ENCODE results near the gene PLEKHG3. TPM values are rescaled to one million over a fixed set of nuclear protein-coding genes. Genes with fewer than 3 reads are reported as not detected.

The PLEKHG3 gene
- total RNA-seq, 2 experiments from 2014 or later, result not detected

DNA sequence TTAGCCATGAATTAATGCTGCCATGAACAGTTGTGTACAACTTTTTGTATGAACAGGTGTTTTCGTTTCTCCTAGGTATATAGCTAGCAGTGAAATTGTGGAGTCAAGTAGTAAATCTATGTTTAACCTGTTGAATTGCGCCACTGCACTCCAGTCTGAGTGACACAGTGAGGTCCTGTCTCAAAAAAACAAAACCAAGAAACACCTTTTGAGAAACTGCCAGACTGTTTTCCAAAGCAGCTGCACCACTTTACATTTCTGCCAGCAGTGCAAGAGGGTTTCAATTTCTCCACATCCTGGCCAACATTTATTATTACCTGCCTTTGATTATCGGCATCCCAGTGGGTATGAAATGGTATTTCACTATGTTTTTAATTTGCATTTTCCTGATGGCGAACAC lies 3.3 kb upstream of the PLEKHG3 start:
- H3K4me2 ChIP-seq (ENCODE audit: low read length), result no peak overlapping the region
- no peaks in the 10 kb centered on the region for H3K9me3 ChIP-seq (ENCODE audit: low read length)
- H3K36me3 ChIP-seq (ENCODE audit: insufficient read depth, low read length), result no peaks in the 10 kb centered on the region
- BruUV-seq (replicated peaks), result no TSS peak
- no peaks in the 10 kb centered on the region for H3K9me2 ChIP-seq (ENCODE audit: insufficient read depth, low read length)
- TF ChIP-seq, protein P1, sequence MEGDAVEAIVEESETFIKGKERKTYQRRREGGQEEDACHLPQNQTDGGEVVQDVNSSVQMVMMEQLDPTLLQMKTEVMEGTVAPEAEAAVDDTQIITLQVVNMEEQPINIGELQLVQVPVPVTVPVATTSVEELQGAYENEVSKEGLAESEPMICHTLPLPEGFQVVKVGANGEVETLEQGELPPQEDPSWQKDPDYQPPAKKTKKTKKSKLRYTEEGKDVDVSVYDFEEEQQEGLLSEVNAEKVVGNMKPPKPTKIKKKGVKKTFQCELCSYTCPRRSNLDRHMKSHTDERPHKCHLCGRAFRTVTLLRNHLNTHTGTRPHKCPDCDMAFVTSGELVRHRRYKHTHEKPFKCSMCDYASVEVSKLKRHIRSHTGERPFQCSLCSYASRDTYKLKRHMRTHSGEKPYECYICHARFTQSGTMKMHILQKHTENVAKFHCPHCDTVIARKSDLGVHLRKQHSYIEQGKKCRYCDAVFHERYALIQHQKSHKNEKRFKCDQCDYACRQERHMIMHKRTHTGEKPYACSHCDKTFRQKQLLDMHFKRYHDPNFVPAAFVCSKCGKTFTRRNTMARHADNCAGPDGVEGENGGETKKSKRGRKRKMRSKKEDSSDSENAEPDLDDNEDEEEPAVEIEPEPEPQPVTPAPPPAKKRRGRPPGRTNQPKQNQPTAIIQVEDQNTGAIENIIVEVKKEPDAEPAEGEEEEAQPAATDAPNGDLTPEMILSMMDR (conservative IDR thresholded peaks at IDR 0.05; ENCODE audit: low read length), result no peak
- no peak for TF ChIP-seq EZH2phosphoT487 (IDR thresholded peaks at IDR 0.05; ENCODE audit: borderline replicate concordance, low read depth, low read length)
- no peak overlapping the region for H3K27ac ChIP-seq (ENCODE audit: low read depth, low read length, poor library complexity, severe bottlenecking)
- DNase-seq (ENCODE audit: low spot score), result no peak
- no peaks in the 10 kb centered on the region for H4K20me1 ChIP-seq (ENCODE audit: insufficient read depth, low read length)
- H3K4me1 ChIP-seq (ENCODE audit: insufficient read depth, low read length, poor library complexity, severe bottlenecking), result no peaks in the 10 kb centered on the region
- intact Hi-C loops (cut with micrococcal nuclease; ENCODE audit: unreplicated experiment), result no loop called here
- ChIA-PET POLR2A (no interaction called here), CTCF (ENCODE audit: unreplicated experiment) (no interaction called here)
- no peak overlapping the region for H2AFZ ChIP-seq (ENCODE audit: low read length)
- H3K79me2 ChIP-seq (ENCODE audit: insufficient read depth, low read depth, low read length), result no peaks in the 10 kb centered on the region
- H3K4me3 ChIP-seq (ENCODE audit: low read depth, low read length, poor library complexity, severe bottlenecking), result no peak overlapping the region

DNA sequence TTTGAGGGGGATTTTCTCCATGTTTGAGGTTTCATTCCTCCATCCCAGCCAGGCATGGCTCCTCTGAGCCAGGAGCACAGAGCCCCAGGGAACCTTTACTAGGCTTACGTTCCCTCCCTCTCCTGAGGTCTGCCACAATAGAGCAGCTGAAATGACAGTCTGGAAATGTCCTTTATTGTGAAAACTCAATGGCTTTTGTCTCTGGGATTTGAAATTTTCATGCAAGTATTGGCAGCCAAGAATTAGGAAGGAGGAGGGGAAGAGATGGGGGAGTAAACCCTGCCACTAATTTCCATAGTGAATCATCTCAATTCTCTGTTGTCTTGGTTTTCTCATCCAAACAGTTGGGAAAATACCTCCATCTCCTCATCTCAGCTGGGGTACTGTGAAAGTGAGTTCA lies 2.6 kb upstream of the PLEKHG3 start:
- TF ChIP-seq, protein P1 (conservative IDR thresholded peaks at IDR 0.05; ENCODE audit: low read length), result no peak
- TF ChIP-seq EZH2phosphoT487 (IDR thresholded peaks at IDR 0.05; ENCODE audit: borderline replicate concordance, low read depth, low read length), result no peak
- Histone ChIP-seq H3K4me3 (ENCODE audit: low read depth, low read length, poor library complexity, severe bottlenecking) (no peak overlapping the region), H3K79me2 (ENCODE audit: insufficient read depth, low read depth, low read length) (no peaks in the 10 kb centered on the region), H3K27ac (ENCODE audit: low read depth, low read length, poor library complexity, severe bottlenecking) (no peak overlapping the region), H3K4me2 (ENCODE audit: low read length) (no peak overlapping the region), H3K9me2 (ENCODE audit: insufficient read depth, low read length) (no peaks in the 10 kb centered on the region), H4K20me1 (ENCODE audit: insufficient read depth, low read length) (no peaks in the 10 kb centered on the region), H3K4me1 (ENCODE audit: insufficient read depth, low read length, poor library complexity, severe bottlenecking) (no peaks in the 10 kb centered on the region), H3K9me3 (ENCODE audit: low read length) (no peaks in the 10 kb centered on the region), H3K36me3 (ENCODE audit: insufficient read depth, low read length) (no peaks in the 10 kb centered on the region), H2AFZ (ENCODE audit: low read length) (no peak overlapping the region)
- no TSS peak for BruUV-seq (replicated peaks)
- CTCF ChIA-PET (ENCODE audit: unreplicated experiment), result no interaction called here
- DNase-seq (ENCODE audit: low spot score), result no peak
- intact Hi-C loops (cut with micrococcal nuclease; ENCODE audit: unreplicated experiment), result no loop called here
- POLR2A ChIA-PET, result no interaction called here

DNA sequence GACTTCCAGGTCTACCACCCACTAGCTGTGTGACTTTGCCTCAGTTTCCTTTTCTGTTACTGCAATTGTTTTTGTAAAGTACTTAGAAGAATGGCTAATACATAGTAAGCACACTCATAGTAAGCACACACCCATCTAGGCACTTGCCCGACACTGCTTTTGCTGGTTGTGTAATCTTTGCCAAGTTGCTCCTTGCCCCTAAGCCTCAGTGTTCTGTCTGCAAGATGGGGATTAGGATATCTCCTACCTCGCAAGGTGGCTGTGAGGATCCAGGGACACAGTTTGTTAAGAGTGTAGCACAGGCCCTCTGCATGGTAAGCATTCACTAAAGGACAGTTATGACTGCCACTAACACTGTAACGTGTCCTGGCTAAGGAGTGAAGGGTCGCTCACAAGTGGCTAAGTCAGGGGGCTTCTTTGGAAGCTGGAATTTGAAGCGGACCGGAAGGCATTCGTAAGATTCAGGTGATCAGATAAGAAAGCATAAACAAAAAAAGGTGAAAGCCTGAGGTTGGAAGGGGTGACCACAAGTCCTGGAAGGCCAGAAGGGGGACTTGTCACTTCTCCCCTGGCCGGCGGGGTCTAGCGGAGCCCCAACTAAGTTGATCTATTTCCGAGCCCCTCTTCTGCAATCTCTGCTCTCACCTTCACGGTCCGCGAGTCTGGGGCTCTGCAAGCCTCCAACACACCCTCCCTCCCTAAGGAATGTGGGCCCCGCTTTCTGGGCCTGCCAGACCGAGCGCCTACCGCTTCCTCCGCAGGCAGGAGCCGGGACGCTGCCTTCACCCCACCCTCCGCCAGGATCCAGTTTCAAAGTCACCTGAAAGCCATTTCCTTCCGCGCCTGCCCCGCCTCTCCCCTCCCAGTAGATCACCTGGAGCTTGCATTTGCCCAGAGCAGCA lies 1.5 kb upstream of the PLEKHG3 start:
- intact Hi-C loops (cut with micrococcal nuclease; ENCODE audit: unreplicated experiment), result no loop called here
- H3K4me3 ChIP-seq (ENCODE audit: low read depth, low read length, poor library complexity, severe bottlenecking), result no peak overlapping the region
- no peaks in the 10 kb centered on the region for H3K79me2 ChIP-seq (ENCODE audit: insufficient read depth, low read depth, low read length)
- H3K4me1 ChIP-seq (ENCODE audit: insufficient read depth, low read length, poor library complexity, severe bottlenecking), result no peaks in the 10 kb centered on the region
- DNase-seq (ENCODE audit: low spot score), result no peak
- ChIA-PET CTCF (ENCODE audit: unreplicated experiment) (no interaction called here), POLR2A (no interaction called here)
- BruUV-seq (replicated peaks), result no TSS peak
- H3K4me2 ChIP-seq (ENCODE audit: low read length), result no peak overlapping the region
- no peak overlapping the region for H3K27ac ChIP-seq (ENCODE audit: low read depth, low read length, poor library complexity, severe bottlenecking)
- H3K9me3 ChIP-seq (ENCODE audit: low read length), result no peaks in the 10 kb centered on the region
- no peaks in the 10 kb centered on the region for H3K9me2 ChIP-seq (ENCODE audit: insufficient read depth, low read length)
- no peak overlapping the region for H2AFZ ChIP-seq (ENCODE audit: low read length)
- no peaks in the 10 kb centered on the region for H4K20me1 ChIP-seq (ENCODE audit: insufficient read depth, low read length)
- no peaks in the 10 kb centered on the region for H3K36me3 ChIP-seq (ENCODE audit: insufficient read depth, low read length)
- no peak for TF ChIP-seq EZH2phosphoT487 (IDR thresholded peaks at IDR 0.05; ENCODE audit: borderline replicate concordance, low read depth, low read length)
- TF ChIP-seq, protein P1 (conservative IDR thresholded peaks at IDR 0.05; ENCODE audit: low read length), result no peak

Data from OCI-LY7 (cell line).